Effector memory CD8-positive, alpha-beta T cell (primary cell): Measurements from ENCODE around the gene DEDD.

Experiments
- ATAC-seq: fragments of 150-1000 bp; cut with Tn5 transposase; replicated peaks from 2 replicates; pipeline ENCODE4 v1.10.0; 2021; ENCODE audit warnings: mild to moderate bottlenecking, moderate library complexity
- DNase-seq, 3 experiments: peaks; one replicate each; pipeline ENCODE4 v3.0.0; 2021
- H3K27ac Mint-ChIP-seq, 2 donors: one replicate each; pipeline ENCODE4 v1.8.0; 2022; ENCODE audit warnings: mild to moderate bottlenecking in 2 of 2, mixed read lengths in 2 of 2, moderate library complexity in 2 of 2
- H3K27me3 Mint-ChIP-seq, 2 donors: one replicate each; pipeline ENCODE4 v1.8.0; 2022; ENCODE audit warnings: mixed read lengths in 2 of 2
- H3K36me3 Mint-ChIP-seq: one replicate; pipeline ENCODE4 v1.8.0; 2022; ENCODE audit warnings: mild to moderate bottlenecking, moderate library complexity, mixed read lengths; ENCODE audit not compliant: insufficient read depth
- H3K4me1 Mint-ChIP-seq, 2 donors: one replicate each; pipeline ENCODE4 v1.8.0; 2022; ENCODE audit warnings: low read depth in 2 of 2, mixed read lengths in 2 of 2
- H3K4me3 Mint-ChIP-seq, 2 donors: one replicate each; pipeline ENCODE4 v1.8.0; 2022; ENCODE audit warnings: mild to moderate bottlenecking in 2 of 2, mixed read lengths in 2 of 2, moderate library complexity in 2 of 2
- H3K9me3 Mint-ChIP-seq, 2 donors: one replicate each; pipeline ENCODE4 v1.8.0; 2022; ENCODE audit warnings: mixed read lengths in 2 of 2

The DEDD gene

GRCh38 chr1:161171696-161172095 is 39.2 kb upstream of the DEDD start:
- no peak for ATAC-seq
- DNase-seq: no peak
- Mint-ChIP-seq H3K4me1 (peaks cover 48 to 58% of the 10 kb centered on the region in 2 donors), H3K27me3 (no peaks in the 10 kb centered on the region), H3K9me3 (no peaks in the 10 kb centered on the region), H3K4me3 (no peak overlapping the region), H3K36me3 (peaks cover 51% of the 10 kb centered on the region), H3K27ac (peak overlapping the region in 1 of 2 donors; percentile 16)

DNA sequence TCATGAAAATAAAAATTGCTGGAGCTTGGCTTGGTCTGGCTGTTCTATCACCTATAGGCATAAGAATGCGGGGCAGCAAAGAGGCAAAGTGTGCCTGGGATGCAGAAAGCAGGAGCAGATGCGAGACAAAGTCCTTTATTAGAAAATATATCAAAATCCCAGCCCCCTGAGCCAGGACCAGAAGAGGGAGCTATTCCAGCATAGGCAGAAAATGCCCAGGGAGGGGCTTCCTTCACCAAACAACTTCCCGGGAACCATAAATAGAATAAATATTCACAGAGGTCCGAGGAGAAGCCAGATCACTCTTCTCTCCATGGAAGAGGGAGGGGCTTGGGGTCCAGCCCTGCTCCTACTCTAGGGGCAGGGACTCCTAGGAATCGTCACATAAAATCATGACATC is 38.7 kb upstream of the DEDD start:
- Mint-ChIP-seq H3K27ac (peak overlapping the region; percentile 16 to 48), H3K27me3 (no peaks in the 10 kb centered on the region)

GRCh38 chr1:161168906-161169305 is 36.4 kb upstream of the DEDD start:
- no peak overlapping the region for H3K4me3 Mint-ChIP-seq
- H3K27ac Mint-ChIP-seq: peak overlapping the region in 1 of 2 donors; percentile 74
- ATAC-seq (no peak), DNase-seq (no peak)
- H3K36me3 Mint-ChIP-seq: peaks cover 55% of the 10 kb centered on the region
- H3K4me1 Mint-ChIP-seq: peaks cover 35 to 51% of the 10 kb centered on the region in 2 donors
- H3K27me3 Mint-ChIP-seq: no peaks in the 10 kb centered on the region
- no peaks in the 10 kb centered on the region for H3K9me3 Mint-ChIP-seq

More for the DNA sequence above, 38.7 kb upstream of the DEDD start:
- H3K9me3 Mint-ChIP-seq: no peaks in the 10 kb centered on the region
- ATAC-seq (no peak), DNase-seq (no peak)
- H3K36me3 Mint-ChIP-seq: peaks cover 54% of the 10 kb centered on the region
- H3K4me3 Mint-ChIP-seq: no peak overlapping the region
- H3K4me1 Mint-ChIP-seq: peaks cover 43 to 58% of the 10 kb centered on the region in 2 donors

GRCh38 chr1:161166669-161167548 is 34.4 kb upstream of the DEDD start:
- Mint-ChIP-seq H3K27ac (peak overlapping the region; percentile 97 to 99), H3K27me3 (no peaks in the 10 kb centered on the region), H3K9me3 (no peaks in the 10 kb centered on the region), H3K4me1 (peaks cover 36 to 54% of the 10 kb centered on the region in 2 donors), H3K36me3 (peaks cover 37% of the 10 kb centered on the region), H3K4me3 (peak overlapping the region; percentile 83 to 95)
- DNase-seq (no peak), ATAC-seq (no peak)

DNA sequence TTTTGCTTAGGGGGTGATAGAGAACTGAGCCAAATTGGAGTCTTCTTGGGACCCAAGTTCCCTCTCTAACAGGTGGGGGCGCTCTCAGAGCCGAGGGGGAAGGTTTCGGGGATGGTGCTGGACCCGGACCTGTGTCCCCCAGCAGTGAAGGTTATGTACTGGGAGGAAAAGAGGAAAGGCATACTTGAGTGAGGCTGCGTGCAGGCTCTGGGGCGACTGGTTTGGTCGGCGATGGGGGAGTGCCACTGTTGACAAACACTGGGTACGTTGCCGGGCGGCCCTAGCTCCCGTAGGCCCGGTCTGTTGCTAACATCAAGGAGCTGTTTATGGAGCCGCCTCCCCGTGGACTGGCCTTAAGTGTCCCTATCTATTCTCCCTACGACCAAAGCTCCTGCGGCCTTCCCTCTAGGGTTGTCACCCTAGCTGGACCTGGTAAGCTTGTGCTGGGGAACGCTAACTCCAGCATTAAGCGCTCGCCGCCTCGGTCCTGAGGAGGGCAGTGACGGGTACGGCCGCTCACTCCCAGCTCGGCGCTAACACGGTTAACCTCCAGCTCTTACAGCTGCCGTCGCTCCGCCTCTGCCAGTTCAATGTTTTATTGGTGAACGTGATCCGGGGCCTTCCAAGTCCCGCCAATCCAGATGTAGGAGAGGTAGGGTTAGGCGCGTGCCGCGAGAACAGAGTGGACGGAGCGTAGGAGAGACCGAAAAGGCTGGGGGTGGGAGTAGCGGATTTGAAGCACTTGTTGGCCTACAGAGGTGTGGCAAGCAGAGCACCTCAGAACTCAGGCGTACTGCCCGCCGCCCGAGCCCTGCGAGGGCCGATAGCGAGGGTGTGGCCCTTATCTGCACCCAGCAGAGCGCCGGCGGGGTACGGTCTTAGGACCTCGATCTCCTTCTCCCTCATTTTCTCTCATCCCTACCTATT is 33.5 kb upstream of the DEDD start, which contains the start of gene PPOX:
TSS of gene PPOX (plus strand) at position 685 of the 927 bp plus-strand sequence. CDS start 422 bp downstream, outside the sequence.
- Mint-ChIP-seq H3K27me3 (no peaks in the 10 kb centered on the region), H3K4me1 (peaks cover 42 to 58% of the 10 kb centered on the region in 2 donors), H3K36me3 (peaks cover 28% of the 10 kb centered on the region), H3K27ac (peak within 1 kb of the TSS; percentile 97 to 99), H3K4me3 (peak within 1 kb of the TSS; percentile 83 to 95), H3K9me3 (no peaks in the 10 kb centered on the region)
- DNase-seq (peak; percentile 88 to 92 (median 89)), ATAC-seq (peak; percentile 88)

- no peak for ATAC-seq
- Mint-ChIP-seq H3K27ac (peak overlapping the region; percentile 97 to 99), H3K27me3 (no peaks in the 10 kb centered on the region), H3K4me3 (peak overlapping the region; percentile 83 to 95), H3K36me3 (peaks cover 26% of the 10 kb centered on the region), H3K9me3 (no peaks in the 10 kb centered on the region), H3K4me1 (peaks cover 44 to 64% of the 10 kb centered on the region in 2 donors)
- DNase-seq: no peak
Observed at GRCh38 chr1:161164901-161165610, 32.6 kb upstream of the DEDD start.

DNA sequence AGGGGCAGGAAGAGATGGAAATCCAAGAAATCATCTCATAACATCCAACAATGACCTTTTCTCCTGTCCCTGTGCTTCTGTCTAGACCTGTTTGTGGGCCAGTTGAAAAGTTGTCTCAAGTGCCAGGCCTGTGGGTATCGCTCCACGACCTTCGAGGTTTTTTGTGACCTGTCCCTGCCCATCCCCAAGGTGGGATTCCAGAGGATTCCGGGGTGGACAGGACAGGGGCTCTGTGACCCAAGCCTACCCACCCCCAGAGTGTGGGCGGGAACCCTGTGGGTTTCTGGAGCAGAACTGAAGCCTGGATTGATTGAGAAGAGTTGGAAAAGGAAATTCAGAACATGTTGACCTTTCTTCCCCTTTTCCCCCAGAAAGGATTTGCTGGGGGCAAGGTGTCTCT is 31.3 kb upstream of the DEDD start:
- DNase-seq (no peak), ATAC-seq (no peak)
- peaks cover 53 to 69% of the 10 kb centered on the region in 2 donors for H3K4me1 Mint-ChIP-seq
- peaks cover 33% of the 10 kb centered on the region for H3K36me3 Mint-ChIP-seq
- no peaks in the 10 kb centered on the region for H3K9me3 Mint-ChIP-seq
- peak overlapping the region; percentile 97 to 99 for H3K27ac Mint-ChIP-seq
- H3K27me3 Mint-ChIP-seq: no peaks in the 10 kb centered on the region
- no peak overlapping the region for H3K4me3 Mint-ChIP-seq

- H3K9me3 Mint-ChIP-seq: no peaks in the 10 kb centered on the region
- ATAC-seq: no peak
- no peak overlapping the region for H3K27ac Mint-ChIP-seq
- no peaks in the 10 kb centered on the region for H3K27me3 Mint-ChIP-seq
- no peak for DNase-seq
- H3K36me3 Mint-ChIP-seq: peaks cover 39% of the 10 kb centered on the region
- no peak overlapping the region for H3K4me3 Mint-ChIP-seq
- H3K4me1 Mint-ChIP-seq: peaks cover 51 to 69% of the 10 kb centered on the region in 2 donors
Observed at GRCh38 chr1:161162806-161163205, 30.3 kb upstream of the DEDD start.

- Mint-ChIP-seq H3K27me3 (no peaks in the 10 kb centered on the region), H3K36me3 (peaks cover 46% of the 10 kb centered on the region), H3K9me3 (no peaks in the 10 kb centered on the region), H3K27ac (peak overlapping the region in 1 of 2 donors; percentile 35), H3K4me3 (peak overlapping the region in 1 of 2 donors; percentile 88), H3K4me1 (peaks cover 45 to 64% of the 10 kb centered on the region in 2 donors)
- ATAC-seq: no peak
- DNase-seq: no peak
Observed at GRCh38 chr1:161162052-161162451, 29.6 kb upstream of the DEDD start.

- peak overlapping the region in 1 of 2 donors; percentile 88 for H3K4me3 Mint-ChIP-seq
- H3K36me3 Mint-ChIP-seq: peaks cover 50% of the 10 kb centered on the region
- no peak for ATAC-seq
- DNase-seq: no peak
- H3K27me3 Mint-ChIP-seq: no peaks in the 10 kb centered on the region
- peaks cover 42 to 64% of the 10 kb centered on the region in 2 donors for H3K4me1 Mint-ChIP-seq
- peak overlapping the region; percentile 35 to 80 for H3K27ac Mint-ChIP-seq
- H3K9me3 Mint-ChIP-seq: no peaks in the 10 kb centered on the region
Observed at GRCh38 chr1:161161652-161162051, 29.2 kb upstream of the DEDD start.

DNA sequence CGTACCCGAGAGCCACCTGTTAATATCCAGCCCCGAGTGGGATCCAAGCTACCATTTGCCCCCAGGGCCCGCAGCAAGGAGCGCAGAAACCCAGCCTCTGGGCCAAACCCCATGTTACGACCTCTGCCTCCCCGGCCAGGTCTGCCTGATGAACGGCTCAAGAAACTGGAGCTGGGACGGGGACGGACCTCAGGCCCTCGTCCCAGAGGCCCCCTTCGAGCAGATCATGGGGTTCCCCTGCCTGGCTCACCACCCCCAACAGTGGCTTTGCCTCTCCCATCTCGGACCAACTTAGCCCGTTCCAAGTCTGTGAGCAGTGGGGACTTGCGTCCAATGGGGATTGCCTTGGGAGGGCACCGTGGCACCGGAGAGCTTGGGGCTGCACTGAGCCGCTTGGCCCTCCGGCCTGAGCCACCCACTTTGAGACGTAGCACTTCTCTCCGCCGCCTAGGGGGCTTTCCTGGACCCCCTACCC is 28.2 kb upstream of the DEDD start:
- Mint-ChIP-seq H3K36me3 (peaks cover 44% of the 10 kb centered on the region), H3K27me3 (no peaks in the 10 kb centered on the region), H3K4me1 (peaks cover 43 to 57% of the 10 kb centered on the region in 2 donors), H3K4me3 (peak overlapping the region; percentile 88 to 91), H3K9me3 (no peaks in the 10 kb centered on the region), H3K27ac (peak overlapping the region; percentile 49 to 95)
- no peak for DNase-seq
- no peak for ATAC-seq

- Mint-ChIP-seq H3K9me3 (no peaks in the 10 kb centered on the region), H3K27me3 (no peaks in the 10 kb centered on the region), H3K4me3 (peak overlapping the region; percentile 88 to 91), H3K27ac (peak overlapping the region; percentile 92 to 95), H3K36me3 (peaks cover 38% of the 10 kb centered on the region), H3K4me1 (peaks cover 46 to 59% of the 10 kb centered on the region in 2 donors)
- ATAC-seq (no peak), DNase-seq (no peak)
Observed at GRCh38 chr1:161159913-161160243, 27.4 kb upstream of the DEDD start.
